ENCODE data around the gene STARD3.
"Not testable (repeated sequence)": the region's sequence is repeated elsewhere in the genome, so short reads cannot be mapped to it uniquely, and the experiment has no call there.

The STARD3 gene

GRCh38 chr17:39695089-39695474 is 58.1 kb downstream of the STARD3 start:
- TF ChIP-seq EZH2 (IDR thresholded peaks at IDR 0.05; ENCODE audit: borderline replicate concordance, low read length) (no peak), CTCF (IDR thresholded peaks at IDR 0.05; ENCODE audit: low read length) (no peak)
- no peak overlapping the region for H3K4me3 ChIP-seq (ENCODE audit: low read depth, low read length, poor library complexity, severe bottlenecking)
- no peaks in the 10 kb centered on the region for H3K79me2 ChIP-seq (ENCODE audit: insufficient read depth, low read length)
- H3F3A ChIP-seq (ENCODE audit: insufficient read depth, low read length) = no peaks in the 10 kb centered on the region
- no peak overlapping the region for H3K4me2 ChIP-seq (ENCODE audit: low read length)
- no peak overlapping the region for H3K9ac ChIP-seq (ENCODE audit: low read length)
- no peaks in the 10 kb centered on the region for H3K9me3 ChIP-seq (ENCODE audit: low read length)
- H3K9me2 ChIP-seq (ENCODE audit: low read depth, low read length) = no peaks in the 10 kb centered on the region
- H3K4me1 ChIP-seq (ENCODE audit: insufficient read depth, low read length, severe bottlenecking) = no peaks in the 10 kb centered on the region
- H4K20me1 ChIP-seq (ENCODE audit: insufficient read depth, low read length) = no peaks in the 10 kb centered on the region
- no peak overlapping the region for H3K27ac ChIP-seq (ENCODE audit: low read depth, low read length, poor library complexity, severe bottlenecking)
- H3K36me3 ChIP-seq (ENCODE audit: insufficient read depth, low read length) = no peaks in the 10 kb centered on the region; the same call in 1 of the 2 replicates
- no peak overlapping the region for H2AFZ ChIP-seq (ENCODE audit: low read length)
- H3K27me3 ChIP-seq (ENCODE audit: insufficient read depth, low read length) = no peaks in the 10 kb centered on the region

- TF ChIP-seq CTCF (IDR thresholded peaks at IDR 0.05; ENCODE audit: low read length) (no peak), EZH2 (IDR thresholded peaks at IDR 0.05; ENCODE audit: borderline replicate concordance, low read length) (no peak)
- Histone ChIP-seq H3K9me3 (ENCODE audit: low read length) (no peaks in the 10 kb centered on the region), H3F3A (ENCODE audit: insufficient read depth, low read length) (no peaks in the 10 kb centered on the region), H3K4me1 (ENCODE audit: insufficient read depth, low read length, severe bottlenecking) (no peaks in the 10 kb centered on the region), H3K27ac (ENCODE audit: low read depth, low read length, poor library complexity, severe bottlenecking) (no peak overlapping the region), H3K9me2 (ENCODE audit: low read depth, low read length) (no peaks in the 10 kb centered on the region), H3K79me2 (ENCODE audit: insufficient read depth, low read length) (no peaks in the 10 kb centered on the region), H3K4me3 (ENCODE audit: low read depth, low read length, poor library complexity, severe bottlenecking) (no peak overlapping the region), H4K20me1 (ENCODE audit: insufficient read depth, low read length) (no peaks in the 10 kb centered on the region), H2AFZ (ENCODE audit: low read length) (no peak overlapping the region), H3K27me3 (ENCODE audit: insufficient read depth, low read length) (no peaks in the 10 kb centered on the region), H3K4me2 (ENCODE audit: low read length) (no peak overlapping the region), H3K36me3 (ENCODE audit: insufficient read depth, low read length) (no peaks in the 10 kb centered on the region; the same call in 1 of the 2 replicates), H3K9ac (ENCODE audit: low read length) (no peak overlapping the region)
These were observed 59.8 kb downstream of the STARD3 start for GRCh38 chr17:39696731-39697130.

- no peaks in the 10 kb centered on the region for H3F3A ChIP-seq (ENCODE audit: insufficient read depth, low read length)
- H3K27ac ChIP-seq (ENCODE audit: low read depth, low read length, poor library complexity, severe bottlenecking) = no peak overlapping the region
- TF ChIP-seq EZH2 (IDR thresholded peaks at IDR 0.05; ENCODE audit: borderline replicate concordance, low read length) = no peak
- no peak for TF ChIP-seq CTCF (IDR thresholded peaks at IDR 0.05; ENCODE audit: low read length)
- H3K9ac ChIP-seq (ENCODE audit: low read length) = no peak overlapping the region
- no peak overlapping the region for H2AFZ ChIP-seq (ENCODE audit: low read length)
- H3K27me3 ChIP-seq (ENCODE audit: insufficient read depth, low read length) = no peaks in the 10 kb centered on the region
- no peaks in the 10 kb centered on the region for H3K4me1 ChIP-seq (ENCODE audit: insufficient read depth, low read length, severe bottlenecking)
- no peak overlapping the region for H3K4me2 ChIP-seq (ENCODE audit: low read length)
- no peaks in the 10 kb centered on the region; the same call in 1 of the 2 replicates for H3K36me3 ChIP-seq (ENCODE audit: insufficient read depth, low read length)
- no peak overlapping the region for H3K4me3 ChIP-seq (ENCODE audit: low read depth, low read length, poor library complexity, severe bottlenecking)
- no peaks in the 10 kb centered on the region for H3K9me3 ChIP-seq (ENCODE audit: low read length)
- H3K9me2 ChIP-seq (ENCODE audit: low read depth, low read length) = no peaks in the 10 kb centered on the region
- H3K79me2 ChIP-seq (ENCODE audit: insufficient read depth, low read length) = no peaks in the 10 kb centered on the region
- H4K20me1 ChIP-seq (ENCODE audit: insufficient read depth, low read length) = no peaks in the 10 kb centered on the region
These were observed 61.0 kb downstream of the STARD3 start for GRCh38 chr17:39697961-39698360.

- not testable (repeated sequence) for H3K9me2 ChIP-seq (ENCODE audit: low read depth, low read length); H4K20me1 ChIP-seq (ENCODE audit: insufficient read depth, low read length); H3K4me1 ChIP-seq (ENCODE audit: insufficient read depth, low read length, severe bottlenecking); H3K9ac ChIP-seq (ENCODE audit: low read length); H3K27ac ChIP-seq (ENCODE audit: low read depth, low read length, poor library complexity, severe bottlenecking); H3K4me2 ChIP-seq (ENCODE audit: low read length); H3K4me3 ChIP-seq (ENCODE audit: low read depth, low read length, poor library complexity, severe bottlenecking); H2AFZ ChIP-seq (ENCODE audit: low read length); H3F3A ChIP-seq (ENCODE audit: insufficient read depth, low read length); H3K9me3 ChIP-seq (ENCODE audit: low read length); H3K79me2 ChIP-seq (ENCODE audit: insufficient read depth, low read length); H3K27me3 ChIP-seq (ENCODE audit: insufficient read depth, low read length); H3K36me3 ChIP-seq (ENCODE audit: insufficient read depth, low read length)
These were observed 62.3 kb downstream of the STARD3 start for GRCh38 chr17:39699157-39699817.
